Measurements from ENCODE around the gene CADM1. TPM values are rescaled to one million over a fixed set of nuclear protein-coding genes. Genes with fewer than 3 reads are reported as not detected.

The CADM1 gene
- total RNA-seq, 1 experiment from 2014 or later, result 1.1 TPM

GRCh38 chr11:115521825-115522224, 17.6 kb upstream of the CADM1 start:
- CTCF ChIA-PET, result no interaction called here

GRCh38 chr11:115518983-115519628, 14.9 kb upstream of the CADM1 start:
- ATAC-seq (no peak), DNase-seq (no peak)
- Histone ChIP-seq H3K27ac (ENCODE audit: low read length) (no peak overlapping the region), H3K79me2 (ENCODE audit: low read length) (no peaks in the 10 kb centered on the region), H3K4me3 (ENCODE audit: low read length) (no peak overlapping the region), H3K27me3 (ENCODE audit: low read length) (no peaks in the 10 kb centered on the region), H4K20me1 (ENCODE audit: low read length) (no peaks in the 10 kb centered on the region), H2AFZ (ENCODE audit: low read length) (no peak overlapping the region), H3K9me2 (replicated peaks; ENCODE audit: low read length) (no peaks in the 10 kb centered on the region), H3F3A (ENCODE audit: low read length, unreplicated experiment) (no peaks in the 10 kb centered on the region), H3K9ac (ENCODE audit: low read length) (no peak overlapping the region), H3K36me3 (ENCODE audit: low read depth, low read length) (no peaks in the 10 kb centered on the region), H3K4me2 (ENCODE audit: low read length) (no peak overlapping the region), H3K9me3 (ENCODE audit: low read length) (0 out of 2 replicates have a peak, but pooled peaks cover 6% of the 10 kb centered on the region), H3K4me1 (ENCODE audit: insufficient read depth, low read length) (no peaks in the 10 kb centered on the region)
- BruUV-seq (replicated peaks), result no TSS peak
- ChIA-PET CTCF (no interaction called here), POLR2A (ENCODE audit: unreplicated experiment) (no interaction called here)
- intact Hi-C loops (cut with micrococcal nuclease), result no loop called here
- TF ChIP-seq CTCF (conservative IDR thresholded peaks at IDR 0.05; ENCODE audit: low read depth, low read length) (no peak), EZH2 (IDR thresholded peaks at IDR 0.05; ENCODE audit: low read length, unreplicated experiment) (no peak), EZH2phosphoT487 (IDR thresholded peaks at IDR 0.05; ENCODE audit: borderline replicate concordance, low read length) (no peak)

More at GRCh38 chr11:115521825-115522224, 17.6 kb upstream of the CADM1 start:
- ATAC-seq, result no peak
- Histone ChIP-seq H3F3A (ENCODE audit: low read length, unreplicated experiment) (no peaks in the 10 kb centered on the region), H3K4me2 (ENCODE audit: low read length) (no peak overlapping the region), H3K36me3 (ENCODE audit: low read depth, low read length) (no peaks in the 10 kb centered on the region), H3K27ac (ENCODE audit: low read length) (no peak overlapping the region), H2AFZ (ENCODE audit: low read length) (no peak overlapping the region), H4K20me1 (ENCODE audit: low read length) (no peaks in the 10 kb centered on the region), H3K4me3 (ENCODE audit: low read length) (no peak overlapping the region), H3K79me2 (ENCODE audit: low read length) (no peaks in the 10 kb centered on the region), H3K27me3 (ENCODE audit: low read length) (no peaks in the 10 kb centered on the region), H3K9me3 (ENCODE audit: low read length) (0 out of 2 replicates have a peak, but pooled peaks cover 12% of the 10 kb centered on the region), H3K9ac (ENCODE audit: low read length) (no peak overlapping the region), H3K4me1 (ENCODE audit: insufficient read depth, low read length) (no peaks in the 10 kb centered on the region), H3K9me2 (replicated peaks; ENCODE audit: low read length) (no peaks in the 10 kb centered on the region)
- DNase-seq, result no peak
- POLR2A ChIA-PET (ENCODE audit: unreplicated experiment), result interaction anchor here (0.6 kb wide), 1 partner anchor 1063 kb away, joined by 3 read pairs; no protein-coding TSS in a partner anchor
- intact Hi-C loops (cut with micrococcal nuclease), result no loop called here
- no TSS peak for BruUV-seq (replicated peaks)
- no peak for TF ChIP-seq EZH2phosphoT487 (IDR thresholded peaks at IDR 0.05; ENCODE audit: borderline replicate concordance, low read length)
- TF ChIP-seq CTCF (conservative IDR thresholded peaks at IDR 0.05; ENCODE audit: low read depth, low read length), result no peak
- TF ChIP-seq EZH2 (IDR thresholded peaks at IDR 0.05; ENCODE audit: low read length, unreplicated experiment), result no peak

- H3K36me3 ChIP-seq (ENCODE audit: low read depth, low read length), result no peaks in the 10 kb centered on the region
- intact Hi-C loops (cut with micrococcal nuclease), result no loop called here
- no peaks in the 10 kb centered on the region for H3K9me2 ChIP-seq (replicated peaks; ENCODE audit: low read length)
- no peaks in the 10 kb centered on the region for H3K9me3 ChIP-seq (ENCODE audit: low read length)
- no peak overlapping the region for H2AFZ ChIP-seq (ENCODE audit: low read length)
- DNase-seq (no peak), ATAC-seq (no peak)
- ChIA-PET CTCF (no interaction called here), POLR2A (ENCODE audit: unreplicated experiment) (no interaction called here)
- no peak overlapping the region for H3K4me3 ChIP-seq (ENCODE audit: low read length)
- no TSS peak for BruUV-seq (replicated peaks)
- no peak overlapping the region for H3K27ac ChIP-seq (ENCODE audit: low read length)
- no peaks in the 10 kb centered on the region for H4K20me1 ChIP-seq (ENCODE audit: low read length)
- no peaks in the 10 kb centered on the region for H3F3A ChIP-seq (ENCODE audit: low read length, unreplicated experiment)
- no peaks in the 10 kb centered on the region for H3K79me2 ChIP-seq (ENCODE audit: low read length)
- no peak overlapping the region for H3K4me2 ChIP-seq (ENCODE audit: low read length)
- TF ChIP-seq CTCF (conservative IDR thresholded peaks at IDR 0.05; ENCODE audit: low read depth, low read length) (no peak), EZH2phosphoT487 (IDR thresholded peaks at IDR 0.05; ENCODE audit: borderline replicate concordance, low read length) (no peak), EZH2 (IDR thresholded peaks at IDR 0.05; ENCODE audit: low read length, unreplicated experiment) (no peak)
- H3K9ac ChIP-seq (ENCODE audit: low read length), result no peak overlapping the region
- no peaks in the 10 kb centered on the region for H3K27me3 ChIP-seq (ENCODE audit: low read length)
- no peaks in the 10 kb centered on the region for H3K4me1 ChIP-seq (ENCODE audit: insufficient read depth, low read length)
Observed at GRCh38 chr11:115515647-115516395, 11.6 kb upstream of the CADM1 start.
